ENCODE data around the gene ABCC11. TPM values are rescaled to one million over a fixed set of nuclear protein-coding genes. Genes with fewer than 3 reads are reported as not detected.
"Not testable (repeated sequence)": the region's sequence is repeated elsewhere in the genome, so short reads cannot be mapped to it uniquely, and the experiment has no call there.

Gene ABCC11
- total RNA-seq, 1 experiment from 2014 or later, result 0.12 TPM

DNA sequence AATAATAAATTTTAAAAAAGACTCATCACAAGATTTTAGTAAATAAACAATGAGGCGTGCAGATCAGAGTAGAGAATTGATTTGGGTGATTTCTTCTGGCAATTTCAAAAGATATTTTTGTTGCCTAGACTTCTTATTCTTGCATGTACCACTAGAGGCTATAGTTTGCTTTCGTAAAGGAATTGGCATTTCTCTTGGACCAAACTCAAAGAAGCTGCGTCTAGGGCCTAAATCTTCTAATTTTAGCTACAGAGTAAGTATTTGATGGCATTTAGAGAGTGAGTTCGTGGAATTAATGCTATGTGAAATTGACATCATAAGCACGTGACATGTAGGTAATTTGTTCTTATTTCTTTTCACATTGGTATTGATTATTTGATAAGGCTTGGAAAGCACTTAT lies 24.4 kb upstream of the ABCC11 start:
- Histone ChIP-seq H3K4me3 (no peak overlapping the region), H3K36me3 (peaks cover 24% of the 10 kb centered on the region), H3K27ac (no peak overlapping the region), H3K4me1 (no peaks in the 10 kb centered on the region), H3K27me3 (no peaks in the 10 kb centered on the region), H3K9me3 (replicated peaks) (no peaks in the 10 kb centered on the region)
- DNase-seq, result no peak

DNA sequence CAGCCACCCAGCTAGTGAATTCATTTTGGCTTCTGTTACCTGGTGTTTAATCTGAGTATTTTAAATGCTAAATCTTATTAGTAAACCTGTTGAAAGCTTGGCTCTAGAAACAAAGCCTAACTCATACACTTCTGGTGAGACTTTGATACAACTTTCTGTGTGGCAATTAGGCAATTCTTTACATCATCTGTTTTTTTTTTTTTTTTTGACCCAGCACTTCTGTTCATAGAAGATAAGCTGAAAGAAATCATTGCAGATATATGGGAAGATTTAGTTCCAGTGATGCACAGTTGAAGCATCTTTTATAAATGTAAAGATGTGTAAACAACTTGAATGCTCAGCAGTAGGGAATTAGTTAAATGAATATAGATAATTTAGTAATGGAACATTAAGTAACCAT lies 21.7 kb upstream of the ABCC11 start:
- H3K9me3 ChIP-seq (replicated peaks), result no peaks in the 10 kb centered on the region
- H3K27ac ChIP-seq, result no peak overlapping the region
- H3K4me3 ChIP-seq, result no peak overlapping the region
- H3K4me1 ChIP-seq, result no peaks in the 10 kb centered on the region
- no peak for DNase-seq
- H3K27me3 ChIP-seq, result no peaks in the 10 kb centered on the region
- peaks cover 41% of the 10 kb centered on the region for H3K36me3 ChIP-seq

DNA sequence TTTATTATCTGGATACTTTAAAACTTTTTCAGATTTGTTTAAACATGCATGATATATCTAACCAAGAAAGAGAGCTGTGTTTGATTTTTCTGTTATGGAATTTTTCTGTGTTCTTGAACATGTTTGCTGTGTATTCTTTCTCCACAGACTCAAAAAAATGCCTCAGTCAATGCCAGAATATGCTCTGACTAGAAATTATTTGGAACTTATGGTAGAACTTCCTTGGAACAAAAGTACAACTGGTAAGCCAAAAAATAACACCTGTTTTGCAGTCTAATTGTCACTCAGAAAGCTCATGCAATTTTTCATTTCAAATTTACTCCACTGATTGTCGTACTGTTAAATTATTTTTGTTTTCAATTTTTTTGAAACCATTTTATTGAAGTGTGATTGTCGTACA lies 15.3 kb upstream of the ABCC11 start:
- Histone ChIP-seq H3K4me3 (no peak overlapping the region), H3K36me3 (peaks cover 69% of the 10 kb centered on the region)

DNA sequence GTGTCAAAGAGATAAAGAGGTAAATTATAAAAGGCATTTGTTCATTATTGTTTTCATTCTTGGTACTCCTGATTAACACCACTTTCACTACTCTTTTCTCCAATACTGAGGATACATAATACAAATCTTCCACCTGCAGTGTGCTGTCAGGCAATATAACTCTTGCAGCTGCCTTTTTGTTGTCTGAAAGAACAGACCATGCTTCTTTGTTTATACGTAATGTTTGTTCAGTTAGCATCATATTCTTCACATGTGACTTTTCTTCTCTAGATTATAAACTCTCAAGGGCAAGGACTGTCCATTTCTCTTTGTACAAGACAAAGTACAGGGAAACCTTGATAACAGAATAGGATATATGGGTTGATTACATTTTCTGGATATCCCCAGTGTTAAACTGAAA lies 14.2 kb upstream of the ABCC11 start:
- Histone ChIP-seq H3K9me3 (replicated peaks) (no peaks in the 10 kb centered on the region), H3K27ac (no peak overlapping the region), H3K36me3 (peaks cover 77% of the 10 kb centered on the region), H3K4me3 (no peak overlapping the region), H3K4me1 (no peaks in the 10 kb centered on the region), H3K27me3 (no peaks in the 10 kb centered on the region)
- no peak for DNase-seq

More for the DNA sequence above, 15.3 kb upstream of the ABCC11 start:
- H3K4me1 ChIP-seq, result no peaks in the 10 kb centered on the region
- no peak overlapping the region for H3K27ac ChIP-seq
- H3K27me3 ChIP-seq, result no peaks in the 10 kb centered on the region
- no peaks in the 10 kb centered on the region for H3K9me3 ChIP-seq (replicated peaks)
- DNase-seq, result no peak

DNA sequence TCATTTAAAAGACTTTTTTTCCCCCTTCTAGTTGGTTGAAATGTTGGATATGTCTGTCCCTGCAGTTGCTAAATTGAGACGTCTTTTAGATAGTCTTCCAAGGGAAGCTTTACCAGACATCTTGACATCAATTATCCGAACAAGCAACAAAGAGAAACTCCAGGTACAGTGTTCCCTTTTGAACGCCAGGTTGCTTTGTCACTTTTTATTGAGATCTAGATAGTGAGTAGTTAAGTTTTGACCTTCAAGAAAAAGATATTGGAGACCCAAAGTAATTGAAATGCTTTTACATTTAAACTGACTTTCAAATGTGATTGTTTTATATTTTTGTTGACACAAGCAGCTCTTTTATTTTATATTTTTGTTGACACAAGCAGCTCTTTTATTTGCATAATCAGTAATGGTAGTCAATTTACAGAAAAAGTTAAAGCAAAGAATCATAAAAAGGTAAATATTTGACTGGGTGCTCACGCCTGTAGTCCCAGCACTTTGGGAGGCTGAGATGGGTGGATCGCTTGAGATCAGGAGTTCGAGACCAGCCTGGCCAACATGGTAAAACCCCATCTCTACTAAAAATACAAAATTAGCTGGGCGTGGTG lies 9.3 kb upstream of the ABCC11 start:
- H3K9me3 ChIP-seq (replicated peaks), result no peaks in the 10 kb centered on the region
- no peak overlapping the region for H3K27ac ChIP-seq
- H3K36me3 ChIP-seq, result peaks cover 59% of the 10 kb centered on the region
- H3K27me3 ChIP-seq, result no peaks in the 10 kb centered on the region
- DNase-seq, result no peak
- no peak overlapping the region for H3K4me3 ChIP-seq
- H3K4me1 ChIP-seq, result no peaks in the 10 kb centered on the region

DNA sequence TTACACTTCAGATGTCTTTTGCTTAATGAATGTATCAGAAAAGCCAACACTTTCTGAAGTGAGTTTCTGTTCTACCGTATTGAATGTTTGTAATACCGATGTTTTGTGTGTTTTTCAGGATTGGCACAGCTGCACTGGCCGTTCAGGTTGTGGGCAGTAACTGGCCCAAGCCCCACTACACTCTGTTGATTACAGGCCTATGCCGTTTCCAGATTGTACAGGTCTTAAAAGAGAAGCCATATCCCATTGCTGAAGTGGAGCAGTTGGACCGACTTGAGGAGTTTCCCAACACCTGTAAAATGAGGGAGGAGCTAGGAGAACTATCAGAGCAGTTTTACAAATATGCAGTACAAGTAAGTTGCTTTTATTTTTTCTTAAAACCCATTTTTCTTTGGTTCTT lies 4.7 kb upstream of the ABCC11 start:
- no peaks in the 10 kb centered on the region for H3K9me3 ChIP-seq (replicated peaks)
- no peak overlapping the region for H3K27ac ChIP-seq
- H3K36me3 ChIP-seq, result peaks cover 23% of the 10 kb centered on the region
- no peaks in the 10 kb centered on the region for H3K4me1 ChIP-seq
- DNase-seq, result no peak
- H3K4me3 ChIP-seq, result no peak overlapping the region
- no peaks in the 10 kb centered on the region for H3K27me3 ChIP-seq

DNA sequence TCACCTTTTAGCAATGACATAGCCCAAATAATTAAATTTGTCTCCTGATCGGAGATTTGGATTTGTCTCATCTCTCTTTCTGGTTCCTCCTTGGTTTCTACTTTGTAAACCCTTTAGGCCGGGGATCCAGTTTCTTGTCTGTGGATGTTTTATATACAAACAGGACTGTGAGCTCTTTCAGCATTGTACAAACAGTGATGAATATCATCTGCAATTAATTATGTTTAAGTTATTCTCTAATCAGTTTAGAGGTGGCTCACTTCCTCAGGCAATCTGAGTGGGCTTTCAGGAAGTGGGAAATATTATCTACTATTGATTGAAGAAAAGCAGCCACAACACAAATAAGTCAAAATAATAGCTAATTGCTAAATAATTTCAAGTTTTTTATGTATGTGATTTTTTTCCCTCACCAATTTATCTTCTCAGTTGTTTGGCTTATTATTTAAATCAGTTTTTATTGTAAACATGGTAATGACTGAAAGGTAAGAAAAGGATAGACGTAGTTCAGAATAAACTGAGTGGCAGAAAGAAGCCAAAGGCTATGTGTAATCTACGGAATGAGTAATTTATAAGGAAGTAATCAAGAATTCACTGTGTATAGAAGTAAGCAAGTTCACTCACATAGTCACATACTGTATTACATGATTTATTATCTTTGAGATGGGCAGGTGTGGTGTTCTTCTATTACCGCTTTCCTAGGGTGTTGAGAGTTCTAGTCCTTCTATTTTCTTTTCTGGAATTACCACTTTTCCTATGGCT lies 3.4 kb upstream of the ABCC11 start:
- no peaks in the 10 kb centered on the region for H3K27me3 ChIP-seq
- no peak for DNase-seq
- H3K27ac ChIP-seq, result no peak overlapping the region
- no peak overlapping the region for H3K4me3 ChIP-seq
- H3K9me3 ChIP-seq (replicated peaks), result no peaks in the 10 kb centered on the region
- H3K36me3 ChIP-seq, result peaks cover 19% of the 10 kb centered on the region
- H3K4me1 ChIP-seq, result 0 out of 2 replicates have a peak, but pooled peaks cover 3% of the 10 kb centered on the region

DNA sequence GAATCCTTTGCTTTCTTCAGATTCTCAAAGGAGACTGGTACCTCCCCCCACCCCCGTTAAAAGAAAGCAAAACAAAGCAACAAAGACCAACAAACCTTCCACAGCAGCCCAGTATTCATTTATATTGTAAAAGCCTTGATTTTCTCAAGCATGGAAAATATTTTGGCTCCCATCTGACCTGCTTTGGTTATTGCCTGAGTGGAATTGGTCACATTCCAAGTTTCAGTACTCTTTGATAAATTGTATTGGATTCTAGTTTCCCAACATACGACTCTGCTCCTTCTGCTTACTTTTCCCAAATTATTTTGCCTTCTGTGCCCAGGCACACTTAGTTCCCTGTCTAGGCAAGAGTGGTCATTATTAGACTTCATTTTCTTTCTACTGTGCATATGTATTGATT lies 1.3 kb downstream of the ABCC11 start:
- Histone ChIP-seq H3K9me3 (replicated peaks) (no peaks in the 10 kb centered on the region; the same call in 1 of the 2 replicates), H3K4me1 (0 out of 2 replicates have a peak, but pooled peaks cover 6% of the 10 kb centered on the region), H3K4me3 (no peak overlapping the region), H3K27ac (no peak overlapping the region), H3K36me3 (no peaks in the 10 kb centered on the region), H3K27me3 (no peaks in the 10 kb centered on the region)
- no peak for DNase-seq

DNA sequence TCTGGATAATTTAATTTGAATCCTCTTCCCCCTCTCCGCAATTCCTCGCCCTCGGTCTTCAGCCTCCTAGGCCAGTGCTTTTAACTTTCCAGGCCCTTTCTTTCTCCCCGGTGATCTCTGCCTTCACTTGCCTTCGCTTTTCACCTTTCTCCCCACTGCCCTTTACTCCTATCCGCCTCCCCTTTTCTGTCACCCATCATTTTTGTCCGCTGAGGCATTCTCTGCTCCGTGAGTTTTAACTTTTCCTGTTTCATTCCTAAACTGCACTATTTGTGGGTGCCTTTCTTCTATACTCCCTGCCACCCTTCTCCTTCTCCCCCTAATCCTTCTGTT lies 2.5 kb downstream of the ABCC11 start:
- Histone ChIP-seq H3K4me1 (0 out of 2 replicates have a peak, but pooled peaks cover 6% of the 10 kb centered on the region), H3K9me3 (replicated peaks) (no peaks in the 10 kb centered on the region; the same call in 1 of the 2 replicates), H3K27me3 (no peaks in the 10 kb centered on the region), H3K36me3 (no peaks in the 10 kb centered on the region), H3K4me3 (peak overlapping the region; percentile 96), H3K27ac (peak overlapping the region; percentile 62; the same call in 1 of the 2 replicates)
- no peak for DNase-seq

DNA sequence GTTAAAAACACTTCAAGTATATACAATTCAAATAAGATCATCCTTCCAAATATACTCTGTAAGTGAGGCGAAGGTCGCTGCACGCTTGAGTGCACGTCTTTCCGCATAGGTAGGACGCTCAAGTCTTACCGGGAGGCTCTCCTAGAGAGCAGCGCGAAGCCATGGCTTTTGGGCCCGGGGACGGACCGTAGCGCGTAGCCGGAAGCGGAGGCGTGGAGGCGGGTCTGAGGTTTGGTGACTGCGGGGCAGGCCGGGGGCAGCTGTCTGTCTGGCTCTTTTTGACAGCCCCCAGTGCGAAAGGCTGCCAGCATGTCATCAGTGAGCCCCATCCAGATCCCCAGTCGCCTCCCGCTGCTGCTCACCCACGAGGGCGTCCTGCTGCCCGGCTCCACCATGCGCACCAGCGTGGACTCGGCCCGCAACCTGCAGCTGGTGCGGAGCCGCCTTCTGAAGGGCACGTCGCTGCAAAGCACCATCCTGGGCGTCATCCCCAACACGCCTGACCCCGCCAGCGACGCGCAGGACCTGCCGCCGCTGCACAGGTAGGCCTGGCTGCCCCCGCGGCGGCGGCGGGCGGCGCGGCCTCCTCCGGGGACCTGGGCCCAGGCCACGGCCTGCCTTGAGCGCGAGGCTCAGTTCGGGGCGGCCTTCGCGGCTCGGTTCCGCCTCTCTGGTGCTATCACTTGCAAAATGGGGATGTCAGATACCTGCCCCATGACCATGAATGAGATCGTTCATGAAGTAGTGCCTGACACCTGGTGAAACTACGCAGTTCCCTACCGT lies 3.1 kb downstream of the ABCC11 start, which contains the start of gene LONP2:
Gene LONP2 (plus strand): TSS at position 221 of the 783 bp plus-strand sequence. CDS start 89 bp downstream, at position 310.
- H3K4me3 ChIP-seq, result peak within 1 kb of the TSS; percentile 96
- DNase-seq, result peak; percentile 92 to 93
- H3K27me3 ChIP-seq, result no peaks in the 10 kb centered on the region
- H3K36me3 ChIP-seq, result no peaks in the 10 kb centered on the region
- H3K9me3 ChIP-seq (replicated peaks), result no peaks in the 10 kb centered on the region; the same call in 1 of the 2 replicates
- peak within 1 kb of the TSS; percentile 62 for H3K27ac ChIP-seq
- H3K4me1 ChIP-seq, result 0 out of 2 replicates have a peak, but pooled peaks cover 6% of the 10 kb centered on the region

DNA sequence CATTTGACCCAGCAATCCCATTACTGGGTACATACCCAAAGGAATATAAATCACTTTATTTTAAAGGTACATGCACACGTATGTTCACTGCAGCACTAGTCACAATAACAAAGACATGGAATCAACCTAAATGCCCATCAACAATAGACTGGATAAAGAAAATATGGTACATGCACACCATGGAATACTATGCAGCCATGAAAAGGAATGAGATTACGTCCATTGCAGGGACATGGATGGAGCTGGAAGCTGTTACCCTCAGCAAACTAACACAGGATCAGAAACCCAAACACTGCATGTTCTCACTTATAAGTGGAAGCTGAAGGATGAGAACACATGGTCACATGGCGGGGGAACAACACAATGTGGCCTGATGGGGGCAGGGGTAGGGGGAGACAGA lies 7.2 kb downstream of the ABCC11 start:
- H3K27me3 ChIP-seq; H3K27ac ChIP-seq; H3K4me1 ChIP-seq; DNase-seq; H3K9me3 ChIP-seq (replicated peaks); H3K36me3 ChIP-seq; H3K4me3 ChIP-seq: not testable (repeated sequence)

DNA sequence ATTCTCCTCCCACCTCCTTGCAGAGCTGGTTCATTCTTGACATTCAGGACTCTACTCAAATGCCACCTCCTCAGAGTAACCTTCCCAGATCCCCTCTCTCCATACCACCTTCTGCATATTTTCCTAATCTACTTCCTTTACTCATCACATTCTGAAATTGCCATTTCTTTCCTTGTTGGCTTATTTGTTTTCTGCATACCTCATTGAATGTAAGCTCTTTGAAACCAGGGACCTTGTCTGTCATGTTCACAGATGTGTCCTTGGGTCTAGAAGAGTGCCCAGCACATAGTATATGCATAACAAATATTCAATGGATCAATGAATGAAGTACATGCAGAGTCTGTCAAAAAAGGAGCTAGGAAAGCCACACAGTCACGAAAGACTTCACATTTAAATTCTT lies 11.1 kb downstream of the ABCC11 start:
- Histone ChIP-seq H3K4me3 (no peak overlapping the region), H3K36me3 (no peaks in the 10 kb centered on the region), H3K4me1 (no peaks in the 10 kb centered on the region), H3K9me3 (replicated peaks) (no peaks in the 10 kb centered on the region; the same call in 1 of the 2 replicates), H3K27me3 (no peaks in the 10 kb centered on the region), H3K27ac (no peak overlapping the region)
- DNase-seq, result no peak

DNA sequence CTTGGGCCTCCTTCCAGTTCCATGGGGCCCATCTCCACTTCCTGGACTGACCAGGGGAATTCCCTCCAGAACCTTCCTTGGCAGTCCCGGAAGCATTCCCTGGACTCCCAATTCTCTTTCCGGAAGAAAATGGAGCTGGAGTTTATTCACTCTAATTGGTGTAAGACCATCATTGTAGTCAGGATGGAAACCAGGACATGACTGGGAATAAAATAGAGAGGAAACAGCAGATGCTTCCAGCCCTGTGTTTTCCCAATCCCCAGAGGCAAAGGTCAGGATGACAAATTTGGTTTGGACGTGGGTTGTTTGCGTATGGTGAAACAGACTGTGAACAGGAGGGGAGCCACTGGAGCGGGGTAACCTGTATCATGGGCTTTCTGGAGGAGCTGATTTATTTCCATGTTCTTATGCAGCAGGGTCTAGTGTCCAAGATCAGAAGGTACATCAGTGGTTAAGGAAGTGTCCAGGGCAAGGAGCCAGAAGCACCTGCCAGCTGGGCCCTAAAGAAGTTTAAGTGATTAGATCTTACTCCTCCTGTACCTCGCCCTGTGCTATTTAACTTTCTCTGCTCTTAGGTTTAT lies 11.7 kb downstream of the ABCC11 start:
- no peaks in the 10 kb centered on the region for H3K27me3 ChIP-seq
- no peak for DNase-seq

DNA sequence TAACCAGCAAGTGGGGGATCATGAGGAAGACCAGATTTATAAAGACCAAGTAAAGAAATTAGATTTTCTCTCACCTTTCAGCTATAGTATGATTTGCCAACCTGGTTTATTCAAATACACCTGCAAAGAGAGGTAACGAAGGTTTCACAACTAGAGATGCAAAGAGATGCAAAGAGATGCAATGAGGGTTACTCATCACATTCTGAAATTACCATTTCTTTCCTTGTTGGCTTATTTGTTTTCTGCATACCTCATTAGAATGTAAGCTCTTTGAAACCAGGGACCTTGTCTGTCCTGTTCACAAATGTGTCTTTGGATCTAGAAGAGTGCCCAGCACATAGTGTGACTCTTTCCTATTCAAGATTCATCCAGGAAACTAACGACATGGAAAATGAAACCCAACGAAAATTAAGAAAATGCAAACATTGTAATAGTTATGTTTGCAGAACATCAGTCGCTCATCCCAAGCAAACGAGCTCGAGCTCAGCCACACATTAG lies 12.2 kb downstream of the ABCC11 start:
- Histone ChIP-seq H3K27me3 (no peaks in the 10 kb centered on the region), H3K4me1 (no peaks in the 10 kb centered on the region), H3K36me3 (no peaks in the 10 kb centered on the region), H3K4me3 (no peak overlapping the region), H3K9me3 (replicated peaks) (no peaks in the 10 kb centered on the region; the same call in 1 of the 2 replicates), H3K27ac (no peak overlapping the region)
- DNase-seq, result no peak

More for the DNA sequence above, 11.7 kb downstream of the ABCC11 start:
- Histone ChIP-seq H3K27ac (no peak overlapping the region), H3K4me3 (no peak overlapping the region), H3K4me1 (no peaks in the 10 kb centered on the region), H3K9me3 (replicated peaks) (no peaks in the 10 kb centered on the region; the same call in 1 of the 2 replicates), H3K36me3 (no peaks in the 10 kb centered on the region)

All from SJCRH30 (cell line).